Karpas-422 (cell line): ENCODE results near the gene C1R. TPM values are rescaled to one million over a fixed set of nuclear protein-coding genes. Genes with fewer than 3 reads are reported as not detected.
A peak's percentile ranks its signal among the peaks of the same experiment; 100 is the strongest.
"Not testable (repeated sequence)": the region's sequence is repeated elsewhere in the genome, so short reads cannot be mapped to it uniquely, and the experiment has no call there.

ENCODE experiments used
- DNase-seq: peaks from one replicate; pipeline ENCODE4 v3.0.0-alpha.2; 2015
- H2AFZ ChIP-seq: fragments of 200-600 bp; sonication (generic); 2 replicates; pipeline ENCODE4 v1.6.1; 2014; ENCODE audit warnings: antibody characterized with exemption, low read length, mixed read lengths
- H3K27ac ChIP-seq: fragments of 200-600 bp; sonication (generic); 2 replicates; pipeline ENCODE4 v1.5.1; 2014; ENCODE audit warnings: mild to moderate bottlenecking, low read length, moderate library complexity
- H3K27me3 ChIP-seq: fragments of 200-600 bp; sonication (generic); 2 replicates; pipeline ENCODE4 v1.6.1; 2014; ENCODE audit warnings: low read length, mixed read lengths
- H3K36me3 ChIP-seq: fragments of 200-600 bp; sonication (generic); 2 replicates; pipeline ENCODE4 v1.6.1; 2014; ENCODE audit warnings: low read length, mixed read lengths; ENCODE audit not compliant: insufficient read depth
- H3K4me1 ChIP-seq: fragments of 200-600 bp; sonication (generic); 2 replicates; pipeline ENCODE4 v1.6.1; 2014; ENCODE audit warnings: mild to moderate bottlenecking, low read length, mixed read lengths
- H3K4me2 ChIP-seq: fragments of 200-600 bp; sonication (generic); 2 replicates; pipeline ENCODE4 v1.6.1; 2014; ENCODE audit warnings: low read length, low read depth, mild to moderate bottlenecking; ENCODE audit not compliant: poor library complexity, severe bottlenecking
- H3K4me3 ChIP-seq: fragments of 200-600 bp; sonication (generic); 2 replicates; pipeline ENCODE4 v1.5.1; 2014; ENCODE audit warnings: mild to moderate bottlenecking, antibody characterized with exemption, low read length, mixed read lengths
- H3K79me2 ChIP-seq: fragments of 200-600 bp; sonication (generic); 2 replicates; pipeline ENCODE4 v1.6.1; 2014; ENCODE audit warnings: mild to moderate bottlenecking, low read length, mixed read lengths
- H3K9ac ChIP-seq: fragments of 200-600 bp; sonication (generic); 2 replicates; pipeline ENCODE4 v1.6.0; 2014; ENCODE audit warnings: low read length
- H3K9me2 ChIP-seq: fragments of 200-600 bp; sonication (generic), shearing (Covaris generic); replicated peaks from 2 replicates; pipeline ENCODE4 v1.6.0; 2014; ENCODE audit warnings: mild to moderate bottlenecking, low read length, moderate library complexity; ENCODE audit not compliant: insufficient read depth
- H3K9me3 ChIP-seq: fragments of 300-700, 200-600 bp; sonication (generic); 2 replicates; pipeline ENCODE4 v1.6.1; 2014; ENCODE audit warnings: low read length, mixed read lengths
- H4K20me1 ChIP-seq: fragments of 200-600 bp; sonication (generic); 2 replicates; pipeline ENCODE4 v1.6.1; 2014; ENCODE audit warnings: mild to moderate bottlenecking, antibody characterized with exemption, low read length, low read depth; ENCODE audit not compliant: insufficient read depth
- total RNA-seq: library from RNA; depleted of rRNA; stranded (reverse); fragments of >200 nt; shearing (Covaris generic); gene quantifications from 2 replicates; pipeline ENCODE4 v1.2.3, GENCODE V29; 2014; ENCODE audit warnings: low replicate concordance

Gene C1R
- total RNA-seq, 1 experiment from 2014 or later, result 2.8 TPM

DNA sequence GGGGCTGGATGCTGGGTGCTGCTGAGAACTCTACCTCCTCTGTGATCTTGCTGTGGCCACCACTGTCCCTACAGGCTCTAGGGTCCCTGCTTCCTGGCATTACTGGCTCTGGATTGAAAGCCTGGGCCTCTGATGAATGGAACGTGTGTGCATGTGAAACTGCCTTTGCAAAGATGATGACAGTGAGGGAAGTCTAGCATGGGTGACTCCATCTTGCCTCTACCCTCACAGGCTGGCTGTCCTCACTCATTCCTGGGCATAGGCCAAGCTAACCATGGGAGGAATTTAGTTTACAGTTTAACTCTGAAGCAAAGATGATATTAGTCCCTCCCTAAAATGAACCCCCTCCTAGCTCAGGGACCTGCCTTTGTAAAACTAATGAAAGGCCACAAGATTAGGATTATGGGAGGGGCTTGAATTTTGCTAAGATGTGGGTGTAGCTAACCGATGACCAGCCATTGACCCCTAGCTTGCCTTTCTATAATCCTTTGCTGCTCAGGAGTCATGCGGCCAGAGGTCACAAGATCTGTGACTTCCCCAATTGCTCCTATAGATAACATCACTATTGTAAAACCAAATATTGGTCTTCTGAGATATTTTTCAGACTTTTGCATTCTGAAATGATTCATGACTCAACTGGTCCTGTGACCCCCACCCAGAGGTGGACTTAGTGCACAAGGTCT, 33.9 kb downstream of the C1R start:
- Histone ChIP-seq H3K79me2 (no peaks in the 10 kb centered on the region), H4K20me1 (no peaks in the 10 kb centered on the region), H3K9me3 (no peaks in the 10 kb centered on the region), H2AFZ (no peak overlapping the region), H3K9me2 (no peaks in the 10 kb centered on the region), H3K4me1 (no peaks in the 10 kb centered on the region), H3K36me3 (no peaks in the 10 kb centered on the region), H3K4me3 (no peak overlapping the region), H3K27me3 (no peaks in the 10 kb centered on the region), H3K4me2 (no peak overlapping the region), H3K9ac (no peak overlapping the region), H3K27ac (no peak overlapping the region)
- no peak for DNase-seq

DNA sequence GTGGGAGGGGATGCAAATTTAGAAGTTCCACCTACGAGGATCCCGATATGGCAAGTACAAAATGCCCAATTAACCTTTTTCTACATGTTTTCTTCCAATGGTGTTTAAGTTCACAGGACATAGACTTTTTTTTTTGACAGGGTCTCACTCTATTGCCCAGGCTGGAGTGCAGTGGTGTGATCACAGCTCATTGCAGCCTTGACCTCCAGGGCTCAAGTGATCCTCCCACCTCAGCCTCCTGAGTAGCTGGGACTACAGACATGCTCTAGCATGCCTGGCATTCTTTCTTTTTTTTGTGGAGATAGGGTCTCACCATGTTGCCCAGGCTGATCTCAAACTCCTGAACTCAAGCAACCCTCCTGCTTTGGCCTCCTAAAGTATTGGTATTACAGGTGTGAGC, 36.5 kb downstream of the C1R start:
- not testable (repeated sequence) for H3K36me3 ChIP-seq

DNA sequence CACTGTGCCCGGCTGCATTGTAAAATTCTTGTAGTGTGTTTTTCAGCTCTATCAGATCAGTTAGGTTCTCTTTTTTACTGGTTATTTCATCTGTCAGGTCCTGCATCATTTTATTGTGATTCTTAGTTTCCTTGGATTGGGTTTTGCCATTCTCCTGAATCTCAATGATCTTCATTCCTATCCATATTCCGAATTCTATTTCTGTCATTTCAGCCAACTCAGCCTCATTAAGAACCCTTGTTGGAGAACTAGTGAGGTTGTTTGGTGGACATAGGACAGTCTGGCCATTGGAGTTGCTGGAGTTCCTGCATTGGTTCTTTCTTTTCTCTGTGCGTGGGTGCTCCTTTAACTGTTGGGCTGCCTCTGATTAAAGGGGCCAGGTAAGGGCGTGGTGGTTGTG, 37.3 kb downstream of the C1R start:
- Histone ChIP-seq H4K20me1 (no peaks in the 10 kb centered on the region), H3K9me2 (no peaks in the 10 kb centered on the region), H3K9me3 (no peaks in the 10 kb centered on the region), H3K4me2 (no peak overlapping the region), H2AFZ (no peak overlapping the region), H3K27ac (no peak overlapping the region), H3K4me3 (no peak overlapping the region), H3K36me3 (no peaks in the 10 kb centered on the region), H3K79me2 (no peaks in the 10 kb centered on the region), H3K4me1 (no peaks in the 10 kb centered on the region), H3K27me3 (no peaks in the 10 kb centered on the region), H3K9ac (no peak overlapping the region)
- DNase-seq, result no peak

More for the DNA sequence above, 36.5 kb downstream of the C1R start:
- H3K9ac ChIP-seq, H3K9me3 ChIP-seq, H3K79me2 ChIP-seq, H2AFZ ChIP-seq, H4K20me1 ChIP-seq, H3K4me3 ChIP-seq, DNase-seq, H3K9me2 ChIP-seq, H3K4me1 ChIP-seq, H3K4me2 ChIP-seq, H3K27me3 ChIP-seq, H3K27ac ChIP-seq: not testable (repeated sequence)

- not testable (repeated sequence) for H3K79me2 ChIP-seq
These were observed 42.3 kb downstream of the C1R start for GRCh38 chr12:7049973-7050372.

GRCh38 chr12:7049445-7049951, 42.7 kb downstream of the C1R start:
- H3K9me2 ChIP-seq, H3K9ac ChIP-seq, H3K4me2 ChIP-seq, H3K9me3 ChIP-seq, H3K79me2 ChIP-seq, H2AFZ ChIP-seq, H3K27ac ChIP-seq, H3K36me3 ChIP-seq, DNase-seq, H3K27me3 ChIP-seq, H4K20me1 ChIP-seq, H3K4me3 ChIP-seq: not testable (repeated sequence)
- H3K4me1 ChIP-seq, result peaks cover 18% of the 10 kb centered on the region

More at GRCh38 chr12:7049973-7050372, 42.3 kb downstream of the C1R start:
- H2AFZ ChIP-seq, H3K36me3 ChIP-seq, DNase-seq, H3K9ac ChIP-seq, H3K4me2 ChIP-seq, H3K9me3 ChIP-seq, H3K9me2 ChIP-seq, H3K4me3 ChIP-seq, H3K27me3 ChIP-seq, H3K27ac ChIP-seq, H4K20me1 ChIP-seq: not testable (repeated sequence)
- peaks cover 18% of the 10 kb centered on the region for H3K4me1 ChIP-seq

- Histone ChIP-seq H4K20me1 (no peaks in the 10 kb centered on the region), H3K79me2 (no peaks in the 10 kb centered on the region), H3K4me1 (peaks cover 18% of the 10 kb centered on the region), H3K9ac (no peak overlapping the region), H3K4me2 (no peak overlapping the region), H3K9me2 (no peaks in the 10 kb centered on the region), H3K27me3 (no peaks in the 10 kb centered on the region), H3K27ac (no peak overlapping the region), H3K4me3 (no peak overlapping the region), H3K9me3 (no peaks in the 10 kb centered on the region), H3K36me3 (no peaks in the 10 kb centered on the region), H2AFZ (no peak overlapping the region)
- no peak for DNase-seq
These were observed 44.9 kb downstream of the C1R start for GRCh38 chr12:7047306-7047705.

GRCh38 chr12:7046383-7047105, 45.7 kb downstream of the C1R start:
- H3K27me3 ChIP-seq, result no peaks in the 10 kb centered on the region
- H3K36me3 ChIP-seq, result no peaks in the 10 kb centered on the region
- no peak for DNase-seq
- H2AFZ ChIP-seq, result no peak overlapping the region
- no peaks in the 10 kb centered on the region for H3K9me2 ChIP-seq
- no peaks in the 10 kb centered on the region for H3K79me2 ChIP-seq
- no peak overlapping the region for H3K4me3 ChIP-seq
- peak overlapping the region; percentile 13 for H3K4me2 ChIP-seq
- no peak overlapping the region for H3K27ac ChIP-seq
- peaks cover 18% of the 10 kb centered on the region for H3K4me1 ChIP-seq
- no peaks in the 10 kb centered on the region for H3K9me3 ChIP-seq
- no peak overlapping the region for H3K9ac ChIP-seq
- no peaks in the 10 kb centered on the region for H4K20me1 ChIP-seq

DNA sequence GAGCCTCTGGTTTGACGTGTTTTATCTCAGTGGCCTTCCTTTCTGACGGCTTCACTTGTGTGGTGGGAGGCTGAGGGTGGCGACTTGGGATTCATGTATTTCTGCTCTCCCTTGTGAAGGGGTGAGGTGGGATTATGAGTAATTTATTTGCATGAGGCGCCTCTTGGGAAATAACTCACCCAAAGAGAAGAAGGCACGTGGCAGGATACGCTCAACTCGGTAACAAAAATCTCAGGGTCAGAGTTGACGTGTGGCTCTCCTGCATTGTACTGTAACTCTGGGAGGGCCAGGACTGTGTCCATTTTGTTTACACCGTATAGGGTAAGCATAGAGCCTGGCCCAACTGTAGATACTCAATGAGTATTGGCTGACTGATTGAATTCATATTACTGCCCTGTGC, 46.3 kb downstream of the C1R start:
- Histone ChIP-seq H3K27me3 (no peaks in the 10 kb centered on the region), H3K4me2 (peak overlapping the region; percentile 13), H3K9ac (no peak overlapping the region), H3K4me3 (no peak overlapping the region), H3K9me3 (no peaks in the 10 kb centered on the region), H3K4me1 (peaks cover 18% of the 10 kb centered on the region), H3K36me3 (no peaks in the 10 kb centered on the region), H2AFZ (peak overlapping the region; percentile 78; the same call in 1 of the 2 replicates), H3K79me2 (no peaks in the 10 kb centered on the region), H3K9me2 (no peaks in the 10 kb centered on the region), H4K20me1 (no peaks in the 10 kb centered on the region), H3K27ac (no peak overlapping the region)
- peak; percentile 59 for DNase-seq
